Ishikawa (cell line): ENCODE results near the gene OSGIN1.

ENCODE experiments used
- CEBPB ChIP-seq: IDR thresholded peaks from 2 replicates; pipeline ENCODE4 v1.6.1; 2012
- CREB1 ChIP-seq: IDR thresholded peaks from 2 replicates; pipeline ENCODE4 v1.6.1; 2012; ENCODE audit warnings: low read depth
- EGR1 ChIP-seq: IDR thresholded peaks from 2 replicates; pipeline ENCODE4 v1.6.1; 2012
- EP300 ChIP-seq: IDR thresholded peaks from 2 replicates; pipeline ENCODE4 v1.6.1; 2012; ENCODE audit warnings: borderline replicate concordance
- FOXM1 ChIP-seq: IDR thresholded peaks from 2 replicates; pipeline ENCODE4 v1.6.1; 2012; ENCODE audit warnings: low read depth, borderline replicate concordance
- NFIC ChIP-seq: IDR thresholded peaks from 2 replicates; pipeline ENCODE4 v1.6.1; 2012
- RAD21 ChIP-seq: IDR thresholded peaks from 2 replicates; pipeline ENCODE4 v1.6.1; 2012; ENCODE audit warnings: low read depth
- TAF1 ChIP-seq: IDR thresholded peaks from 2 replicates; pipeline ENCODE4 v1.6.1; 2012; ENCODE audit warnings: low read depth, mild to moderate bottlenecking
- TCF12 ChIP-seq: IDR thresholded peaks from 2 replicates; pipeline ENCODE4 v1.6.1; 2012; ENCODE audit warnings: low read depth
- TEAD4 ChIP-seq: IDR thresholded peaks from 2 replicates; pipeline ENCODE4 v1.6.1; 2012
- YY1 ChIP-seq: IDR thresholded peaks from 2 replicates; pipeline ENCODE4 v1.6.1; 2012; ENCODE audit warnings: low read depth
- ZBTB7A ChIP-seq: IDR thresholded peaks from 2 replicates; pipeline ENCODE4 v1.6.1; 2012; ENCODE audit warnings: low read depth
- TF ChIP-seq, protein P1 (sequence below): IDR thresholded peaks from 2 replicates; pipeline ENCODE4 v1.6.1; 2012
- TF ChIP-seq, protein P2 (sequence below): IDR thresholded peaks from 2 replicates; pipeline ENCODE4 v1.6.1; 2012; ENCODE audit warnings: low read depth, mild to moderate bottlenecking
- TF ChIP-seq, protein P3 (sequence below): IDR thresholded peaks from 2 replicates; pipeline ENCODE4 v1.6.1; 2012

Gene OSGIN1

DNA sequence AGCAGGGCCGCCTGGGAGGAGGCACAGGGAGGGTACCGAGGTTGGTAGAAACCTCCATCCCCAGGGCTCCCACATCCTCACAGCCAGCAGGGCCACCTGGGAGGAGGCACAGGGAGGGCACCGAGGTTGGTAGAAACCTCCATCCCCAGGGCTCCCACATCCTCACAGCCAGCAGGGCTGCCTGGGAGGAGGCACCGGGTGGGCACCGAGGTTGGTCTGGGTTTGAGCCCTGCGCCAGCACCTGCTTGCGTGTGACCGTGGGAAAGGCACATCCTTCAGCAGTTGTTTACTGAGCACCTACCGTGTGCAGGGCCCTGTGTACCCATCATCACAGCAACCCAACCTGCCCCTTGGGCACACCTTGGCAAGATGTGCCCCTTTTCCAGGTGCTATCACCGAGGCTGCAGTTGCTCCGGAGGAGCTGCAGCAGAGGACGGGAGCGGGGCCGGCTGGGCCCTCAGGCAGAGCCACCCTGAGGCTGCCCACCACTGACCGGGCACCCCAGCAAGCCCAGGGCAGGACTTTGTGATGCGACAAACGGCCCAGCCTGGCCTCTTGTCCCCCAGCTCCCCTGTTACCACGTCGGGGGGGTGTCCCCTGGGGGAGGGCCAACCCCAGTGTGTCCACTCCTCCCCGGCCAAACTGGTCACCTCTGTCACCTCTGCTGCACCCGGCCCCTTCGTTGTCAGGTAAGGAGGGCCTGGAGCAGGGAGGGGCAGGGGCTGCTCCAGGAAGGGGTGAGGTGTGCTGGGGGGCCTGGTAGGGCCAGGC is 22.1 kb upstream of the OSGIN1 start:
- no peak for TF ChIP-seq ZBTB7A
- no peak for TF ChIP-seq CREB1
- no peak for TF ChIP-seq TCF12
- TF ChIP-seq RAD21: no peak

DNA sequence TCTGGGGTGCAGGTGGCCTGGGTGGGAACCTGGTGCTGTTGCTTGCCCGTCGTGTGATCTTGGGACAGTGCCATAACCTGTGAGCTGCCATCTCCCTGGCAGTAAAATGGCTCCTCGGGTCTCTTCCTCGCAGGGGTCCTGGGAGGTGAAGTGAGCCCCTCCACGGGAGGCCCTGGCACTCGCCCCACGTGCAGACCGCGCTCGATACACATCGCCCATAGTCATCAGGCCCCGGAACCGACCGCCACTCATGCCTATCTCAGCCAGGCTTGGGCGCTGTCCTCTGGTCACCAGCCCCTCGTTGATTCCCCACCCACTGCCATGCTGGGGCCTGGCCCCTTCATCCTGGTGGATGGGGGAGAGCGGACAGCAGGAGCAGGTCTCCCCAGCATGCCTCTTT is 21.5 kb upstream of the OSGIN1 start:
- no peak for TF ChIP-seq NFIC
- TF ChIP-seq CEBPB: no peak
- TF ChIP-seq EGR1: no peak
- TF ChIP-seq, protein P1, sequence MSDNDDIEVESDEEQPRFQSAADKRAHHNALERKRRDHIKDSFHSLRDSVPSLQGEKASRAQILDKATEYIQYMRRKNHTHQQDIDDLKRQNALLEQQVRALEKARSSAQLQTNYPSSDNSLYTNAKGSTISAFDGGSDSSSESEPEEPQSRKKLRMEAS: no peak
- TF ChIP-seq TAF1: no peak
- TF ChIP-seq, protein P2, sequence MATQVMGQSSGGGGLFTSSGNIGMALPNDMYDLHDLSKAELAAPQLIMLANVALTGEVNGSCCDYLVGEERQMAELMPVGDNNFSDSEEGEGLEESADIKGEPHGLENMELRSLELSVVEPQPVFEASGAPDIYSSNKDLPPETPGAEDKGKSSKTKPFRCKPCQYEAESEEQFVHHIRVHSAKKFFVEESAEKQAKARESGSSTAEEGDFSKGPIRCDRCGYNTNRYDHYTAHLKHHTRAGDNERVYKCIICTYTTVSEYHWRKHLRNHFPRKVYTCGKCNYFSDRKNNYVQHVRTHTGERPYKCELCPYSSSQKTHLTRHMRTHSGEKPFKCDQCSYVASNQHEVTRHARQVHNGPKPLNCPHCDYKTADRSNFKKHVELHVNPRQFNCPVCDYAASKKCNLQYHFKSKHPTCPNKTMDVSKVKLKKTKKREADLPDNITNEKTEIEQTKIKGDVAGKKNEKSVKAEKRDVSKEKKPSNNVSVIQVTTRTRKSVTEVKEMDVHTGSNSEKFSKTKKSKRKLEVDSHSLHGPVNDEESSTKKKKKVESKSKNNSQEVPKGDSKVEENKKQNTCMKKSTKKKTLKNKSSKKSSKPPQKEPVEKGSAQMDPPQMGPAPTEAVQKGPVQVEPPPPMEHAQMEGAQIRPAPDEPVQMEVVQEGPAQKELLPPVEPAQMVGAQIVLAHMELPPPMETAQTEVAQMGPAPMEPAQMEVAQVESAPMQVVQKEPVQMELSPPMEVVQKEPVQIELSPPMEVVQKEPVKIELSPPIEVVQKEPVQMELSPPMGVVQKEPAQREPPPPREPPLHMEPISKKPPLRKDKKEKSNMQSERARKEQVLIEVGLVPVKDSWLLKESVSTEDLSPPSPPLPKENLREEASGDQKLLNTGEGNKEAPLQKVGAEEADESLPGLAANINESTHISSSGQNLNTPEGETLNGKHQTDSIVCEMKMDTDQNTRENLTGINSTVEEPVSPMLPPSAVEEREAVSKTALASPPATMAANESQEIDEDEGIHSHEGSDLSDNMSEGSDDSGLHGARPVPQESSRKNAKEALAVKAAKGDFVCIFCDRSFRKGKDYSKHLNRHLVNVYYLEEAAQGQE: no peak
- no peak for TF ChIP-seq TCF12
- no peak for TF ChIP-seq TEAD4
- no peak for TF ChIP-seq RAD21
- no peak for TF ChIP-seq FOXM1
- no peak for TF ChIP-seq EP300
- TF ChIP-seq, protein P3, sequence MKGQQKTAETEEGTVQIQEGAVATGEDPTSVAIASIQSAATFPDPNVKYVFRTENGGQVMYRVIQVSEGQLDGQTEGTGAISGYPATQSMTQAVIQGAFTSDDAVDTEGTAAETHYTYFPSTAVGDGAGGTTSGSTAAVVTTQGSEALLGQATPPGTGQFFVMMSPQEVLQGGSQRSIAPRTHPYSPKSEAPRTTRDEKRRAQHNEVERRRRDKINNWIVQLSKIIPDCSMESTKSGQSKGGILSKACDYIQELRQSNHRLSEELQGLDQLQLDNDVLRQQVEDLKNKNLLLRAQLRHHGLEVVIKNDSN: no peak
- TF ChIP-seq YY1: no peak
- TF ChIP-seq ZBTB7A: no peak
- no peak for TF ChIP-seq CREB1

DNA sequence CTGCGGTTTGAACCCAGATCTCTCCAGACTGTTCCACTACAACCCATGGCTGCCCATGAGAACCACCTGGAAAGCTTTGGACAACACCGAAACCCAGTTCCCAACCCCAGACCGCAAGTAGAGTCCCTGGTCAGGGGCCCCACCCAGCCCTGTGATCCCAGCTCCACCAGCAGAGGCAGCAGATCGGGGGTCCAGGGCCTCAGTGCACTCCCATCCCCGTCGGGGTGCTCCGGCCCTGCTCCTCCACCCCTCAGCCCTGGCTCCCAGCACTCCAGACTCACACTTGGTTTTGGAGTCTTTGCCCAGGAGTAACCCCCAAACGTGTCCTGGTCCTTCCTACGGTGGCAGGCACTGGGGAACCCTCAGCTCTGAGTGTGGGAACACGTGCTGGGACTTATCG is 20.7 kb upstream of the OSGIN1 start:
- TF ChIP-seq CREB1 (no peak), CEBPB (no peak), EP300 (no peak), RAD21 (no peak), FOXM1 (no peak), NFIC (no peak), TAF1 (no peak)
- TF ChIP-seq, protein P3: no peak
- TF ChIP-seq, protein P1: no peak

DNA sequence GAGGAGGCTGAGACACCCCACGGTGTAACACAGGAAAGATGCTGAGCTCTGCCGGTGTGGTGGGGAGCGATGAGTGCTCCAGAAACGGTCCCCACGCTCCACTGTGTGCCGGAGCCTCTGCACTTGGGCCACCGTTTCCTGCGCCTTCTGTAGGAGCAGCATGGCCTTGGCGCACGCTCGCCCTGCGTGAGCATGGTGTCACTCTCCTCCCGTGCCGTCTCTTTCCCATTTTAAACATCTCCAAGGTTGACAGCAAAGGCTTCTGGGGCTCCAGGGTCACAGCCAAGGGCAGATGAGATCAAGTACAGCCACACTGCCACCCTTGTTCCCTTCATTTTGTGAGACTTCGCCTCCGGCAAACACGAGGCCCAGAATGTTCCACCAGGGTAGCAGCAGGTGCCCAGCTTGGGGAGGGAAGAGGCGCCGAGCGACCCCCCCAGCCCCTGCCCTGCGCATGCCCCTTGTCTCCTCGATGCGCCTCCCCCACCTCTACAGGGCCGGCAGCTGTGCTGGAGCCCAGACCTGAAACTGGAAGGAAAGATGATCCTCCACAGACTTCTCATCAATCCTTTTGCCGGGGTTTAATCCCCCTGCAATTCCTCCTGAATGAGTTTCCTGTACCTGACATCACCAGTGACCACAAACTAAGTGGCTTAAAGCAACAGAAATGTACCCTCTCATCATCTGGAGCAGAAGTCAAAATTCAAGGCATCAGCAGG is 19.9 kb upstream of the OSGIN1 start:
- TF ChIP-seq ZBTB7A (no peak), EP300 (no peak), CEBPB (no peak), TCF12 (no peak)

DNA sequence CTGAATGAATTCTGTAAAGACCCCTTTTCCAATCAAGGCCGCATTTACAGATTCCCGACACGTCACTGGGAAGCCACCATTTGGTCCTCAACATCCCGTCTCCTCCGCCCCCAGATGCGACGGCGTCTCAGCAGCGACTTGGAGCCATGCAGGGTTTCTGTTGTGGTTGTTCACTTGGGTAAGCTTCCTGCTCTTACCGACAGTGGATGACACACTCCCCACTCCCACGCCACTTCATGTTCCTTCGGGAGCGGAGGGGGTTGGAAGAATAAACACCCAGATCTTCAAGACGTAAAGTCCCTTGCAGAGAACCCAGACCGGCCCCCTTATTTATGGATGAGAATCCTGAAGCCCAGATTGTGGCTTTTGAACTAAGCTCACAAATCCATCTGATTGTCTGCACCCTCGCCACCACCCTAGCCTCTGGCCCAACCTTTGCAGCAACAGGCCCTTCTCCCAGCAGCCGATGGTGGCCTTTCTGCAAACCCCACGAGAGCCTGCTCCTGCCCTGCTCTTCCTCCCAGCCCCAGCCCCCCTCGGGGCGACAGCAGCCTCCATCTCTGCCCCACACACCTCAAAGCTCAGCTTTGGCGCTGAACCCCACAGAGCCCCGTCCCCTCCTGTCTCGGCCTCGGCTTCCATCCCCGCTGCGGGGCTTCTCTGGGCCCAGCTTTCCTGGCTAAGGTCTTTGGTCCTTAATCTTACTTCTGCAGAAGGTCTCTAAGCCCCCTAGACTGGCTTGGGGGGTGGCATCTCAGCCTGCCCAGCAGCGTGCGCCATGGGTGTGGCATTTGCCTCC is 19.0 kb upstream of the OSGIN1 start:
- TF ChIP-seq TCF12 (no peak), YY1 (no peak), FOXM1 (no peak), NFIC (no peak), CEBPB (no peak), ZBTB7A (no peak)

DNA sequence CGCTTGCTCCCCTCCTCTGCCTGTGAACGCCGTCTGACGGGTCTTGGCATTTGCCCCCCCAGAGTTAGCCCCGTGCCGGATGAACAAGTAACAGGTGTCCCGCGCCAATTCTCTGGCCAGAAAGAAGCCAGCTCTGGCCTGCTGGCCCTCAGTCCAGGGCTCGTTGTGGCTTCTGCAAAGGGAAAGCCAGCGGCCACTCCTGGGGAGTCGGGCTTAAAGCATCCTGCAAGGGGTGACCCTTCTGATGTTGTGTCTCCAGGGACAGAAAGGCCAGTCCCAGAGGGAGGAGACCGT is 18.4 kb upstream of the OSGIN1 start:
- TF ChIP-seq EP300: no peak
- no peak for TF ChIP-seq TEAD4
- no peak for TF ChIP-seq FOXM1
- TF ChIP-seq EGR1: no peak
- TF ChIP-seq YY1: no peak
- TF ChIP-seq, protein P2: no peak
